ENCODE data around the gene ARMC3.
"Not testable (repeated sequence)": the region's sequence is repeated elsewhere in the genome, so short reads cannot be mapped to it uniquely, and the experiment has no call there.

GRCh38 chr10:23072593-23072992 is 144.7 kb downstream of the ARMC3 start:
- not testable (repeated sequence) for TF ChIP-seq EZH2 (IDR thresholded peaks at IDR 0.05); POLR2AphosphoS5 (IDR thresholded peaks at IDR 0.05; ENCODE audit: borderline replicate concordance, low read depth, low read length)
